Measurements from ENCODE around the gene P3R3URF.

P3R3URF gene

GRCh38 chr1:46131093-46131492 is 45.2 kb downstream of the P3R3URF start:
- DNase-seq = no peak

- DNase-seq = no peak
Observed at GRCh38 chr1:46130606-46131005, 45.7 kb downstream of the P3R3URF start.

- DNase-seq = no peak
Observed at GRCh38 chr1:46130121-46130520, 46.2 kb downstream of the P3R3URF start.

GRCh38 chr1:46128344-46128743 is 47.9 kb downstream of the P3R3URF start:
- no peak for DNase-seq
